CD4-positive, CD25-positive, alpha-beta regulatory T cell (primary cell): Measurements from ENCODE around the gene ARHGAP31. TPM values are rescaled to one million over a fixed set of nuclear protein-coding genes. Genes with fewer than 3 reads are reported as not detected.

Experiments
- ATAC-seq, 2 donors: fragments of 150-1000 bp; cut with Tn5 transposase; one replicate each; pipeline ENCODE4 v1.10.0; 2021; ENCODE audit warnings: low read depth in 2 of 2, moderate number of reproducible peaks in 2 of 2, moderate library complexity in 1 of 2
- DNase-seq, 3 donors: peaks; one replicate each; pipeline versions ENCODE4 v3.0.0 to v3.0.0-alpha.2; 2012 to 2022; ENCODE audit warnings: mixed read lengths in 1 of 3
- H3K27ac ChIP-seq: one replicate; pipeline ENCODE4 v1.7.0; 2013; ENCODE audit warnings: mild to moderate bottlenecking, low read length; ENCODE audit not compliant: insufficient read depth, poor library complexity, severe bottlenecking
- H3K27me3 ChIP-seq: one replicate; pipeline ENCODE4 v1.7.0; 2013; ENCODE audit warnings: low read length; ENCODE audit not compliant: control insufficient read depth, insufficient read depth
- H3K36me3 ChIP-seq: one replicate; pipeline ENCODE4 v1.7.0; 2013; ENCODE audit warnings: mild to moderate bottlenecking, low read length, moderate library complexity; ENCODE audit not compliant: control insufficient read depth, insufficient read depth
- H3K4me1 ChIP-seq: 2 replicates; pipeline ENCODE4 v1.7.0; 2013; ENCODE audit warnings: mild to moderate bottlenecking, low read length; ENCODE audit not compliant: insufficient read depth, control insufficient read depth, poor library complexity, severe bottlenecking
- H3K4me3 ChIP-seq: one replicate; pipeline ENCODE4 v1.7.0; 2013; ENCODE audit warnings: low read depth, mild to moderate bottlenecking, low read length, moderate library complexity
- H3K9me3 ChIP-seq, 2 experiments: 1 replicate in 1 of 2; 2 replicates in 1 of 2; pipeline ENCODE4 v1.7.0; 2013; ENCODE audit warnings: low read length in 2 of 2, mild to moderate bottlenecking in 1 of 2, moderate library complexity in 1 of 2; ENCODE audit not compliant: control insufficient read depth in 2 of 2
- H3K27ac Mint-ChIP-seq, 3 donors: one replicate each; pipeline ENCODE4 v1.8.0; 2020 to 2022; ENCODE audit warnings: mild to moderate bottlenecking in 3 of 3, mixed read lengths in 3 of 3, moderate library complexity in 2 of 3
- H3K27me3 Mint-ChIP-seq: one replicate; pipeline ENCODE4 v1.8.0; 2022; ENCODE audit warnings: mild to moderate bottlenecking, mixed read lengths
- H3K36me3 Mint-ChIP-seq: one replicate; pipeline ENCODE4 v1.8.0; 2020; ENCODE audit warnings: mixed read lengths
- H3K4me1 Mint-ChIP-seq, 4 donors: one replicate each; pipeline ENCODE4 v1.8.0; 2020 to 2022; ENCODE audit warnings: mixed read lengths in 4 of 4, mild to moderate bottlenecking in 1 of 4
- H3K4me3 Mint-ChIP-seq, 4 donors: one replicate each; pipeline ENCODE4 v1.8.0; 2020 to 2022; ENCODE audit warnings: mild to moderate bottlenecking in 4 of 4, mixed read lengths in 4 of 4, moderate library complexity in 3 of 4
- H3K9me3 Mint-ChIP-seq, 7 donors: one replicate each; pipeline ENCODE4 v1.8.0; 2020 to 2022; ENCODE audit warnings: mixed read lengths in 7 of 7, mild to moderate bottlenecking in 3 of 7, moderate library complexity in 2 of 7
- polyA plus RNA-seq, 4 donors: library from polyadenylated mRNA; unstranded; fragments of 300-500 nt; fragmentation: Illumina TruSeq; gene quantifications; one replicate each; pipeline ENCODE4 v1.2.3, GENCODE V29; 2021
- total RNA-seq: library from RNA; stranded (reverse); gene quantifications from one replicate; pipeline ENCODE4 v1.2.3, GENCODE V29; 2022

Gene ARHGAP31
- total and polyA plus RNA-seq, 5 donors from 2014 or later = 2.6 to 13.6 (median 4.8) TPM

- Histone ChIP-seq H3K4me3 (no peak overlapping the region), H3K27me3 (no peaks in the 10 kb centered on the region), H3K36me3 (peaks cover 50% of the 10 kb centered on the region), H3K9me3 (peaks cover 50 to 51% of the 10 kb centered on the region in 2 experiments), H3K4me1 (no peaks in the 10 kb centered on the region), H3K27ac (no peak overlapping the region)
- no peak for ATAC-seq
- no peak overlapping the region for H3K27ac Mint-ChIP-seq
- DNase-seq = no peak
- no peak overlapping the region for H3K4me3 Mint-ChIP-seq
- H3K36me3 Mint-ChIP-seq = peaks cover 45% of the 10 kb centered on the region
- H3K4me1 Mint-ChIP-seq = peaks cover 0 to 11% (median 0%) of the 10 kb centered on the region in 4 donors
- peaks cover 0 to 53% (median 18%) of the 10 kb centered on the region in 7 donors for H3K9me3 Mint-ChIP-seq
- H3K27me3 Mint-ChIP-seq = no peaks in the 10 kb centered on the region
These were observed 134.4 kb downstream of the ARHGAP31 start for GRCh38 chr3:119428538-119428937.

GRCh38 chr3:119433613-119434325, 139.6 kb downstream of the ARHGAP31 start:
- H3K4me3 Mint-ChIP-seq = no peak overlapping the region
- H3K4me1 Mint-ChIP-seq = peaks cover 0 to 9% (median 1%) of the 10 kb centered on the region in 4 donors
- peak overlapping the region in 1 of 3 donors; percentile 72 for H3K27ac Mint-ChIP-seq
- H3K9me3 Mint-ChIP-seq = peaks cover 0 to 26% (median 7%) of the 10 kb centered on the region in 7 donors
- no peak overlapping the region for H3K4me3 ChIP-seq
- no peaks in the 10 kb centered on the region for H3K27me3 Mint-ChIP-seq
- H3K36me3 Mint-ChIP-seq = peaks cover 91% of the 10 kb centered on the region
- no peak for ATAC-seq
- DNase-seq = no peak
- H3K9me3 ChIP-seq = peaks cover 15 to 16% of the 10 kb centered on the region in 2 experiments
- H3K4me1 ChIP-seq = no peaks in the 10 kb centered on the region
- no peaks in the 10 kb centered on the region for H3K27me3 ChIP-seq
- peaks cover 84% of the 10 kb centered on the region for H3K36me3 ChIP-seq
- H3K27ac ChIP-seq = no peak overlapping the region

- no peak for DNase-seq
- Mint-ChIP-seq H3K27ac (peak overlapping the region in 1 of 3 donors; percentile 17), H3K36me3 (peaks cover 87% of the 10 kb centered on the region), H3K27me3 (no peaks in the 10 kb centered on the region), H3K4me1 (peaks cover 0 to 9% (median 1%) of the 10 kb centered on the region in 4 donors), H3K4me3 (no peak overlapping the region), H3K9me3 (peaks cover 0 to 17% (median 7%) of the 10 kb centered on the region in 7 donors)
- no peaks in the 10 kb centered on the region for H3K27me3 ChIP-seq
- no peak overlapping the region for H3K4me3 ChIP-seq
- H3K4me1 ChIP-seq = no peaks in the 10 kb centered on the region
- no peak for ATAC-seq
- H3K9me3 ChIP-seq = peaks cover 6 to 9% of the 10 kb centered on the region in 2 experiments
- no peak overlapping the region for H3K27ac ChIP-seq
- H3K36me3 ChIP-seq = peaks cover 78% of the 10 kb centered on the region
These were observed 140.5 kb downstream of the ARHGAP31 start for GRCh38 chr3:119434703-119435102.

- Mint-ChIP-seq H3K36me3 (peaks cover 73% of the 10 kb centered on the region), H3K9me3 (peaks cover 0 to 1% (median 0%) of the 10 kb centered on the region in 7 donors), H3K27ac (peak overlapping the region in 1 of 3 donors; percentile 82), H3K27me3 (no peaks in the 10 kb centered on the region), H3K4me3 (no peak overlapping the region), H3K4me1 (peaks cover 0 to 9% (median 3%) of the 10 kb centered on the region in 4 donors)
- peaks cover 65% of the 10 kb centered on the region for H3K36me3 ChIP-seq
- no peak for DNase-seq
- H3K9me3 ChIP-seq = no peaks in the 10 kb centered on the region
- H3K27me3 ChIP-seq = no peaks in the 10 kb centered on the region
- H3K27ac ChIP-seq = no peak overlapping the region
- no peaks in the 10 kb centered on the region for H3K4me1 ChIP-seq
- no peak for ATAC-seq
- no peak overlapping the region for H3K4me3 ChIP-seq
These were observed 142.8 kb downstream of the ARHGAP31 start for GRCh38 chr3:119436977-119437376.

GRCh38 chr3:119437691-119438258, 143.6 kb downstream of the ARHGAP31 start:
- no peak for ATAC-seq
- Mint-ChIP-seq H3K36me3 (peaks cover 71% of the 10 kb centered on the region), H3K4me1 (peaks cover 0 to 9% (median 3%) of the 10 kb centered on the region in 4 donors), H3K9me3 (peaks cover 0 to 1% (median 0%) of the 10 kb centered on the region in 7 donors), H3K27ac (peak overlapping the region in 1 of 3 donors; percentile 22), H3K4me3 (no peak overlapping the region), H3K27me3 (no peaks in the 10 kb centered on the region)
- Histone ChIP-seq H3K9me3 (no peaks in the 10 kb centered on the region), H3K27ac (no peak overlapping the region), H3K4me1 (no peaks in the 10 kb centered on the region), H3K36me3 (peaks cover 62% of the 10 kb centered on the region), H3K4me3 (no peak overlapping the region), H3K27me3 (no peaks in the 10 kb centered on the region)
- DNase-seq = no peak

GRCh38 chr3:119443179-119443578, 149.0 kb downstream of the ARHGAP31 start:
- Histone ChIP-seq H3K27ac (no peak overlapping the region), H3K4me1 (no peaks in the 10 kb centered on the region)
- no peak overlapping the region for H3K4me3 Mint-ChIP-seq

GRCh38 chr3:119444590-119444989, 150.4 kb downstream of the ARHGAP31 start:
- Histone ChIP-seq H3K4me3 (no peak overlapping the region), H3K36me3 (peaks cover 53% of the 10 kb centered on the region), H3K4me1 (no peaks in the 10 kb centered on the region), H3K27me3 (no peaks in the 10 kb centered on the region), H3K9me3 (no peaks in the 10 kb centered on the region), H3K27ac (no peak overlapping the region)
- peaks cover 47% of the 10 kb centered on the region for H3K36me3 Mint-ChIP-seq
- H3K9me3 Mint-ChIP-seq = no peaks in the 10 kb centered on the region
- H3K27ac Mint-ChIP-seq = no peak overlapping the region
- DNase-seq (no peak), ATAC-seq (no peak)
- no peak overlapping the region for H3K4me3 Mint-ChIP-seq
- H3K27me3 Mint-ChIP-seq = no peaks in the 10 kb centered on the region
- peaks cover 0 to 7% (median 3%) of the 10 kb centered on the region in 4 donors for H3K4me1 Mint-ChIP-seq

More at GRCh38 chr3:119443179-119443578, 149.0 kb downstream of the ARHGAP31 start:
- Histone ChIP-seq H3K27me3 (no peaks in the 10 kb centered on the region), H3K36me3 (peaks cover 48% of the 10 kb centered on the region), H3K9me3 (no peaks in the 10 kb centered on the region), H3K4me3 (no peak overlapping the region)
- Mint-ChIP-seq H3K9me3 (no peaks in the 10 kb centered on the region), H3K36me3 (peaks cover 52% of the 10 kb centered on the region), H3K27me3 (no peaks in the 10 kb centered on the region), H3K27ac (no peak overlapping the region), H3K4me1 (peaks cover 0 to 7% (median 3%) of the 10 kb centered on the region in 4 donors)
- DNase-seq = no peak
- ATAC-seq = no peak
